VCaP (cell line): ENCODE results near the gene HPGD.

Source experiments
- H3K27ac ChIP-seq: fragments of 450-650 bp; 2 replicates; pipeline ENCODE4 v1.5.1; 2017
- CTCF ChIP-seq: fragments of 450-650 bp; conservative IDR thresholded peaks from 2 replicates; pipeline ENCODE4 v1.5.1; 2017; ENCODE audit warnings: mild to moderate bottlenecking, moderate library complexity

Gene HPGD

GRCh38 chr4:174454815-174455473, 67.3 kb downstream of the HPGD start:
- peak overlapping the region; percentile 8; the same call in 1 of the 2 replicates for H3K27ac ChIP-seq
- no peak for TF ChIP-seq CTCF

DNA sequence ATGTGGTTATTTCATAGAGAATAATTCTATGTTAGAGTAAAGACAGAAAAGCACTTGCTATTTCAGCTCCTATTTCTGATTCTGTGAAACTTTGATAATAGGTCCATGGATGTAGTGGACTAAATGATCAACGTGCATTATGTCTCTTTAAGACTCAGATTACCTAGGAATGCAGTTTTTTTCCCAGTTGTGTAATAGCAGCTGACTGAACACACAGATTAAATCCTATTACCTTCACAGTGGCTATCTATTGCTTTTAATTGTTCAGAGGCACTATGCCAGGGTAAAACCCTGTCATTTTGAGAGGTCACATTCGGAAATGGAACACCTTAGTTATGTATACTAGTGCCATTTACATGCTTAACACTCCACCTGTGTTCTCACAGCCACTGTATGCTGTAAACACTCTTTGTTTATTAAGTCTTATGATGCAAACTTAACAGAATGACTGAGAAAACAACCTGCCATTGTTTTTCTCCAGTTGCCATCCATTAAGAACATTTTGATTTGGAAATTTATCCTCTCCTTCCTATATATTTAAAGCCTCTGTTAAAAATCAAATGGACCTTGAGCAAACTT, 70.5 kb downstream of the HPGD start:
- peak overlapping the region; percentile 45 for H3K27ac ChIP-seq
- TF ChIP-seq CTCF = no peak

GRCh38 chr4:174450786-174451125, 71.5 kb downstream of the HPGD start:
- no peak for TF ChIP-seq CTCF
- H3K27ac ChIP-seq = 0 out of 2 replicates have a peak overlapping the region, but pooled peaks have one; percentile 45

GRCh38 chr4:174449944-174450785, 72.1 kb downstream of the HPGD start:
- peak overlapping the region; percentile 45; the same call in 1 of the 2 replicates for H3K27ac ChIP-seq
- TF ChIP-seq CTCF = no peak

DNA sequence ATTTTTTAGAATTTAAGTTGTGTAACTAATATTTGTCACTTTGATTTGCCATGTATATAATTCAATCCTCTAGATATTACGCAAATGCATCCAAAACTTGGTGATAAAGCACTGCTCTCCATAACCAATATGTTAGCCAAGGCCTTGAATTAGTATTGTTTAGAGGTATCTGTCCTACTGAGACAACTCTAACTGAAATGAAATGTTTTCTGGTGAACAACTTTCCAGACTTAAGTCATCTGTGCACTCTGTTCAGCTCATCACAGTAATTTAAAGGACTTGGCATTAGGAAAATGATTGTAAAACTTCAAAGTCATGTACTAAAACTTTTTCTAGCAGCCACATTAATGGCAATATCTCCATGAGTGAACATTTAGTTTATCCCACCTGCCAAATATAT, 73.1 kb downstream of the HPGD start:
- TF ChIP-seq CTCF = no peak

DNA sequence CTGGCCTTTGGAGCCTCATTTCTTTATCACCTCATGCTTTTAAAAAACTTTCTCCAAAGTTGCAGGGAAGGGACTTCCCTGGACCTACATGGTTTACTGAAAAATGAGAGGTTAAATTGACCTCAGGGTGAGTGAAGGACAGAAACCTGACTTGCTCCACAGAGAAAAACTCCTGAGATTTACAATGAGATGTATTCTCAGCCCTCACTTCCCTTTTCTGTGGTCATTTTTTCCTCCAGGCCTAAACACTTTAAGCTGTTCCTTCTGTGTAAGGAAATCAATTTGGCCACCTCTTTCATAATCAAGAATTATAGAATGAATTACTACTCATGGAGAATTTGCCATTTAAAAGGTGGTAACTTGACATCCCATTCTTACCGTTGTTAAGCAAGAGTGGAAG, 77.9 kb downstream of the HPGD start:
- no peak for TF ChIP-seq CTCF
- H3K27ac ChIP-seq = no peak overlapping the region

More for the DNA sequence above, 73.1 kb downstream of the HPGD start:
- H3K27ac ChIP-seq = no peak overlapping the region
